ENCODE results near the gene STX1B.

The STX1B gene

GRCh38 chr16:30976486-30976885 lies 34.0 kb downstream of the STX1B start:
- DNase-seq: no peak

GRCh38 chr16:30974348-30974747 lies 36.1 kb downstream of the STX1B start:
- no peak for DNase-seq

- no peak for DNase-seq
Measured at GRCh38 chr16:30972872-30973271, 37.6 kb downstream of the STX1B start.

- DNase-seq: no peak
Measured at GRCh38 chr16:30971298-30971697, 39.1 kb downstream of the STX1B start.

GRCh38 chr16:30969246-30969842 lies 41.1 kb downstream of the STX1B start:
- DNase-seq: no peak

- DNase-seq: no peak
Measured at GRCh38 chr16:30967795-30968194, 42.6 kb downstream of the STX1B start.

GRCh38 chr16:30966033-30966619 lies 44.3 kb downstream of the STX1B start:
- no peak for DNase-seq

GRCh38 chr16:30965436-30965835 lies 45.0 kb downstream of the STX1B start:
- DNase-seq: no peak

- DNase-seq: no peak
Measured at GRCh38 chr16:30964574-30965226, 45.7 kb downstream of the STX1B start.

GRCh38 chr16:30963925-30964511 lies 46.4 kb downstream of the STX1B start:
- no peak for DNase-seq

GRCh38 chr16:30961384-30961783 lies 49.1 kb downstream of the STX1B start:
- DNase-seq: no peak

GRCh38 chr16:30958175-30959079 lies 52.0 kb downstream of the STX1B start:
- no peak for DNase-seq

GRCh38 chr16:30957456-30958174 lies 52.8 kb downstream of the STX1B start, which contains the start of gene SETD1A:
Gene SETD1A (plus strand): TSS chr16:30957754. CDS start chr16:30958732, 978 bp downstream.
- DNase-seq: peak; percentile 96 to 97

GRCh38 chr16:30956601-30957455 lies 53.6 kb downstream of the STX1B start:
- peak; percentile 73 to 87 for DNase-seq

GRCh38 chr16:30954993-30955392 lies 55.4 kb downstream of the STX1B start:
- DNase-seq: no peak

GRCh38 chr16:30953511-30954124 lies 56.8 kb downstream of the STX1B start:
- peak; percentile 63 to 75 for DNase-seq

GRCh38 chr16:30953111-30953510 lies 57.3 kb downstream of the STX1B start:
- DNase-seq: no peak

GRCh38 chr16:30951750-30952149 lies 58.7 kb downstream of the STX1B start:
- no peak for DNase-seq

GRCh38 chr16:30951193-30951592 lies 59.2 kb downstream of the STX1B start:
- DNase-seq: no peak

GRCh38 chr16:30950516-30951065 lies 59.8 kb downstream of the STX1B start:
- no peak for DNase-seq

Measured in CD4-positive, alpha-beta T cell treated with Interferon alpha-2 for 1 hour (primary cell).